NCI-H1092 (cell line): ENCODE data around the gene C1orf115.
A peak's percentile ranks its signal among the peaks of the same experiment; 100 is the strongest.
"Not testable (repeated sequence)": the region's sequence is repeated elsewhere in the genome, so short reads cannot be mapped to it uniquely, and the experiment has no call there.

Experiments
- DNase-seq: peaks from one replicate; lab custom pipeline; 2025; lab: John Stamatoyannopoulos, UW

The C1orf115 gene

GRCh38 chr1:220694866-220695382, 4.8 kb downstream of the C1orf115 start:
- DNase-seq = no peak

- DNase-seq = no peak
Observed at GRCh38 chr1:220695426-220695825, 5.3 kb downstream of the C1orf115 start.

DNA sequence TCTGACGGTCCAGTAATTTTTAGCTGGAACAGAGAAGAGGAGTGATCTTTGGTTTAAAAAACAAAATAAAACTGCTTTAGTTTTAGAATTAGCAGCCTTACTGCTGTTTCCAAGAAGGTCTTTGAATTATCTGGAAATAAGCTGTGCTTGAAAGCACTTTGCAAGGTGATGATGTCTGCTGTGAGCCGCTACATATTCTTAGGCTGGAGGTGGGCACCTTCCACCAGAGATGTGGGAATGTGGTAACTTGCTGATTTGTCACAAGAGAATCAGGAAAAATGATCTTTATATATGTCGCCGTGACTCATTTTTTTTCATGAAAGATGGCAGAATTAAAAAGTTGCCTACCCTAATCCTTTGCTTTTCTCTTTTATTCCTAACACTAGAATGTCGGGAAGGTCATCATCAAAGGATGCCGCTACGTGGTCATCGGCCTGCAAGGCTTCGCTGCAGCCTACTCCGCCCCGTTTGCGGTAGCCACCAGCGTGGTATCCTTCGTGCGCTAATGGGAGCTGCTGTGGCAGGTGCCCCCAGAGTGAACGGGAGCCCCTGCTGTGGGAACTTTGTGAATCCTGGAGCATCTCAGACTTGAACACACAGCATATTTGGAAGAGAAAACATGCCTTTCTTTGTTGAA, 6.2 kb downstream of the C1orf115 start:
- no peak for DNase-seq

DNA sequence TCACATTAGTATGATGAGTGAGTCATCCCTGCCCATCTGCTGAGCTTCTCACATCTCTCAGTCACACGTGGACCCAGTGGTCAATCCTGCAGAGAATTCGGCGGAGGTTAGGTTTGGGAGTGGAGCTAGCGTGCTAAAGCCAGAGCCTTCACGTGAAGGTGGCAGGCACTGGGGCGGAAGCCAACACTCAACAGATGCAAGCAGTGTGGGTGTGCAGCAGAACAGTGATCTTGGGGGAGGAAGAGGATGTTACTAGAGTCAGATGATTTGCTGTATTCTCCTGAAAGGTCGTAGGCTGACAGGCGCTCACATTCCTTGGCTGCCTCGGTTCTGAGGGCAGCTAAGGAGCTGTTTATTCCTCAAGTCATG, 6.7 kb downstream of the C1orf115 start:
- no peak for DNase-seq

DNA sequence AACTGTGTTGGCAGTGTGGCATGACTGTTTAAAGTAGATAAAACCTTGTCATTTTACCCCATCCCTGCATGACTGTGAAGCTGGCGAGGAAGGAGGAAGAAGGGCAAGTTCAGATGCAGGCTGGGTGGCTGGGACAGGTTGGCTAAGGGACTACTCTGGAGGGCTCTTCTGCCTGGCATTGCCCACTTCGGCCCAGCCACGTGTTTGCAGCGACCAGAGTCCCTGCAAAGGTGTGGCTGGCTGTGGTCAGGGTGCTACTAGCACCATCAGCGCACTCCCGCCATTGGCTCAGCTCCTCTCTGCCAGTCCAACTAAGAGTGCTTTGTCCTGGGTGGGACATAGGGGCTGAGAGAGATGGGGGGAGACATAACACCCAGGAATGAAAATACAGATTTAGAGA, 7.2 kb downstream of the C1orf115 start:
- DNase-seq = no peak

- no peak for DNase-seq
Observed at GRCh38 chr1:220698607-220699016, 8.4 kb downstream of the C1orf115 start.

GRCh38 chr1:220699044-220699443, 8.9 kb downstream of the C1orf115 start:
- DNase-seq = no peak

GRCh38 chr1:220700556-220701179, 10.5 kb downstream of the C1orf115 start:
- DNase-seq = peak; percentile 28

- no peak for DNase-seq
Observed at GRCh38 chr1:220701974-220702373, 11.8 kb downstream of the C1orf115 start.

DNA sequence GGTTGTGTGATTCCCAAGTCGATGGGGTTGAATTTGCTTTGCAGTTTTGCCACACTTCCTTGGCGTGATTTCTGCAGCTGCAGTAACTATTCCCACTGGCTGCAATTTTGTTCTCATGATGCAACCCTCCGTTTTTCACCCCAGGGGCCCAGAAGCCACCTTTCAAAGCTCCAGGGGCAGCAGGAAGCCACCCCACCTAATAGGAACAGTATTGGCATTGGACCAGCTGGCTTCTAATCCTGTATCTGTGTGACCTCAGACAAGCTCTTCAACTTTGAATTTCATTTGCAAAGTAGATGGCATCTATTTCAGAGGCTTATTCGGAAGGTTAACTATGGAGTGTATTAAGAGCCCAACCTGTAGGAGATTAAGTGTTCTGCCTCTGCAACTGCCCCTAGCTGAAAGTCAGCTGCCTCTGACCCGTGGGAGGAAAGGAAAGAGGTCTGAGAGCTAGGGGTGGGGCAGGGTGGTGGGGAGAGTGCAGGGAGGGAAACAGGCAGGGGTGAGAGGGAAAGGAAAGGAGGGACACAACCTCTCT, 12.6 kb downstream of the C1orf115 start:
- peak; percentile 8 for DNase-seq

DNA sequence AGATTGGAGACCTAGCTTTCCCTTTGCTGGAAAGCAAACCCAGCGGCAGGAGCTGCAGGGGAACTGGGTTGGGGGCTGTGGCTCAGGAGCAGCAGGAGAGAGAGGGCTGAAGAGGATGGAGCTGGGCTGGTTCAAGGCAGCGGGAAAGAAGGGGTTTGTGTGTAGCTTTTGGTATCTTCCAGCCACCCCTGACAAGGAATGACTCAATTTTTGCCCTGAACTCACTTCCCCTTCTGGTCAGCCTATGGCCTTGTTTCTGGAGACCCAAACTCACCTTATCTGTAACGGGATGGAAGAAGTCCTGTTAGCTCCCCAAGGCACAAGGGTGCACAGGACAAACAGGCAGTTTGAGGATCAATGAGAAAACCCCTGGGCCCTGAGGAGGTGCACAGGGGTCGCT, 13.1 kb downstream of the C1orf115 start:
- no peak for DNase-seq

GRCh38 chr1:220705782-220706181, 15.6 kb downstream of the C1orf115 start:
- DNase-seq = no peak

DNA sequence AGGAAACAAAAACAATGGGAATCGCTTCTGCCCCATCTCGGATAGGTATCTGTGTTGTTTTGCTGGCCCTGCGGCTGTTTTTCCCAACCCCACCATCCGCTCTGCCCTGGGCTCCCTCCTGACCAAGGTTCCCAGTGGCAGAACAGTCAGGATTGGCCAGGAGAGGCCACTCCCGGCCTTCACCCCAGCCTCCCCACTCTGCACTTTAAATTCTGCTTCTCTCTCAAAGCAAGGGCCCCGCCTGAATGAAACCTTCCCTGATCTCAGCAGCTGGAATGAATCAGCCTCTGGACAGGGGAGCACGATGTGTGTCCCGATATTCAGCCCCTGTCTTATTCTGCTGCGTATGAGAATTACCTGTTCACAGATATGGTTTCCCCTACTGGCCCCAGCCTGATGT, 16.3 kb downstream of the C1orf115 start:
- no peak for DNase-seq

DNA sequence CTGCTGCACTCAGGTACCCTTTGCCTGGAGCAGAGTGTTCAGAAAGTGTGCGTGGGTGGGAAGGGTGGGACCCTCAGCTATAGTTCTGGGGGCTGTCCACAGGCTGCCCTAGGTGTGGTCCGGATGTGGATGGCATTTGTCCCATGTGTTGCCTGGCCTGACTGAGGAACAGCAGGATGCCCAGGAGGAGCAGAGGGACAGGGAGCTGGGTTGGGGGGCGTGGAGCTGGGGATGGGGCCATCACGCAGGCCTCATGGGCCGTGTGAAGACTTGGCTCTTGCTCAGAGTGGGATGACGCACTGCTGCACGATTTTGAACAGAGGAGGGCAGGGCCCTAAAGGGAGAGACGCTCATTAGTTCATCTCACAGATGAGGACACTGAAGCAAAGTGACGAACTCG, 17.0 kb downstream of the C1orf115 start:
- DNase-seq = no peak

DNA sequence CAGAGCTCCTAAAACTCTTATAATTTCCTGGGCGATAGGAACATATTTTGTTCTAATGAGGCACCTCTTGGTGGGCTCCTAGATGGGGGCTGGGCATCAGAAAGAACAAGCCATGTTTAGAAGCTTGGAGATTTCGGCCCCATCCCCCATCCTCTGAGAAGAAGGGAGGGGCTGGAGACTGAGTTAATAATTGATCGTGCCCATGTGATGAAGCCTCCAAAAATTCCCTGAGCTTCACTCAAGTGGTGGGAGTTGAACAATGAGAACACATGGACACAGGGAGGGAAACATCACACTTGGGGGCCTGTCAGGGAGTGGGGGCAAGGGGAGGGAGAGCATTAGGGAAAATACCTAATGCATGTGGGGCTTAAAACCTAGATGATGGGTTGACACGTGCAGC, 18.1 kb downstream of the C1orf115 start:
- no peak for DNase-seq

- DNase-seq = no peak
Observed at GRCh38 chr1:220708936-220709801, 19.0 kb downstream of the C1orf115 start.

GRCh38 chr1:220710333-220710732, 20.2 kb downstream of the C1orf115 start:
- no peak for DNase-seq

DNA sequence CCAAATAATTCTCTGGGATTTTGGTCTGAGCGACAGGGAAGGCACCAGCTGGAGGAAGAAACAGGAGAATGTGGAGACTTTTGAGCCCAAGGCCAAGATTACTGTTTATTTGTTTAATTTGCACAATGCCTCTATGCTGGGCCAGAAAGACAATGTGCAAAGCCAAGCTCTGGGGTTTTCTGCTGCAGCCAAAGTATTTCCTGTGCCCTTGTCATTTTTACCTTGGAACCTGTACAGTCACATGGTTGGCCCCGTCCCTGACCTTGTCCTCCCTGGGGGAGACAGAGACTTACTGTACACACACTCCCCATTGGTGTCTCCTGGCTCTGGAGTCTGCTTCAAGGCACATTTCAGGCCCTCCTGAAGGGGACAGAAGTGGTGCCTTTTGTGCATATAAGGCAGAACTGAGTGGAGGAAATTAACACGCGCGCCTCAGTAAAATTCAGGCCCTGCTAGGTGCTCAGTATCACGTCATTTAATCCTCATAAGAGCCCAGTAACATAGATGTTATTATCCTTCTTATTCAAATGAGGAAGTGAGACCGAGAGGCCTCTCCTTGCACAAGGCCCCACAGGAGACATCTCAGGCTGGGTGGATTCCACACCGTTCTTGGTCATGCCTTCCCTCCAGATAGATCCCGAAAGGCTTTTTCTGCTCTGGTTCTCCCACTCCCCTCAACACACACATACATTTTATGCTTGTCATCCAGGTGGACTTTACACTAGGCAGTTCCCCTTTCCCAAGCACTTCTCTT, 21.1 kb downstream of the C1orf115 start:
- no peak for DNase-seq

- DNase-seq = not testable (repeated sequence)
Observed at GRCh38 chr1:220715986-220716385, 25.8 kb downstream of the C1orf115 start.

GRCh38 chr1:220717800-220718640, 27.9 kb downstream of the C1orf115 start:
- no peak for DNase-seq

GRCh38 chr1:220721266-220721665, 31.1 kb downstream of the C1orf115 start:
- DNase-seq = not testable (repeated sequence)
